Astrocyte of the spinal cord (primary cell): ENCODE results near the gene CBY1.
A peak's percentile ranks its signal among the peaks of the same experiment; 100 is the strongest.

Experiments
- DNase-seq: peaks from one replicate; pipeline ENCODE4 v3.0.0; 2011; ENCODE audit warnings: low read depth, low spot score
- H3K4me3 ChIP-seq: 2 replicates; pipeline ENCODE4 v1.5.1; 2011; ENCODE audit warnings: low read depth, mild to moderate bottlenecking, low read length, moderate library complexity
- CTCF ChIP-seq: IDR thresholded peaks from 2 replicates; pipeline ENCODE4 v1.5.1; 2012; ENCODE audit warnings: low read depth, mild to moderate bottlenecking, low read length, inconsistent platforms
- in situ Hi-C: cut with HindIII; loops from 2 replicates; pipeline ENCODE4 v1.10.0; 2017; ENCODE audit warnings: low sequenced_read_pairs

CBY1 gene

GRCh38 chr22:38700270-38700788, 43.9 kb downstream of the CBY1 start:
- peak; percentile 33 for DNase-seq
- H3K4me3 ChIP-seq = peak overlapping the region; percentile 79
- in situ Hi-C loops = no loop called here
- no peak for TF ChIP-seq CTCF

DNA sequence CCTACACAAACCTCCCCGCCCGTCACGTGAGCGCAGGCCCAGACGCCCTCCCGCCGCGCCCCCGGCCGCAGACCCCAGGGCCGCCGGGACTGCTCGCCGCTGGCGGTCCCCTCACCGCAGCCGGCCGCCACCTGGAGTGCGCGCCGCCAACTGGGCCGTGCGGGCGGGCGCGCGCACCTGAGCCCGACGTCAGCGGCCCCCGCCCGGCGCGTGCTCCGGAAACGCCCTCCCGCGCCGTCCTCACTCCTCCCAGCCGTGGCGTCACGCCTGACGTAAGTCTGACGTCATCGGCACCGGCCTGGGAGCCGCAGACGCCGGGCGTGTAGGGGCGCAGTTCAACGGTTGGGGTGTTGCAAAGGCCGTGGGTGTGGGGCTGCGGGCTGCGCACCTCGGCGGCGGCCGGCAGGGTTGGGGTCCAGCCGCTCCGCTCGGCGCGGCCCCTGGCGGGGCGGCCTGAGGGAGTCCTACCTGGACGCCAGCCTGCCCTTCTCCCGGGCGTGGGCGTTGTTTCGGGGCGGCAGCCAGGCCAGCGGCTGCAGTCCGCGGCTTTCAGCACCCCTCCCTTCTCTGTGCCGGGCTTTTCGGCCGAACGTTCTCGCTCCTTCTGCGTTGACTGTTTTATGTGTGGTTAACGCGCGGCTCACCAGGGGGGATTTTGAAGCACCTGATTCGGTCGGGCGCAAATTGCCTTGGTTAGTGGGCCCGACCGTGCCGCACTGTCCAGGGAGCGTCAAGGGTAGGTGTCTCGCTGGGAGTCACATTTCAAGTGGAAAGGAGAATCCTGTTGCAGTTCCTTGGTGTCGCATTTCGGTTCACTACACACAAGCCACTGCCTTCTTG, 44.6 kb downstream of the CBY1 start, which contains the start of gene JOSD1:
TSS of gene JOSD1 (minus strand) at position 155 of the 840 bp plus-strand sequence. CDS start 956 bp downstream, outside the sequence.
- H3K4me3 ChIP-seq = peak within 1 kb of the TSS; percentile 79
- DNase-seq = peak; percentile 94
- in situ Hi-C loops = no loop called here
- TF ChIP-seq CTCF = no peak

DNA sequence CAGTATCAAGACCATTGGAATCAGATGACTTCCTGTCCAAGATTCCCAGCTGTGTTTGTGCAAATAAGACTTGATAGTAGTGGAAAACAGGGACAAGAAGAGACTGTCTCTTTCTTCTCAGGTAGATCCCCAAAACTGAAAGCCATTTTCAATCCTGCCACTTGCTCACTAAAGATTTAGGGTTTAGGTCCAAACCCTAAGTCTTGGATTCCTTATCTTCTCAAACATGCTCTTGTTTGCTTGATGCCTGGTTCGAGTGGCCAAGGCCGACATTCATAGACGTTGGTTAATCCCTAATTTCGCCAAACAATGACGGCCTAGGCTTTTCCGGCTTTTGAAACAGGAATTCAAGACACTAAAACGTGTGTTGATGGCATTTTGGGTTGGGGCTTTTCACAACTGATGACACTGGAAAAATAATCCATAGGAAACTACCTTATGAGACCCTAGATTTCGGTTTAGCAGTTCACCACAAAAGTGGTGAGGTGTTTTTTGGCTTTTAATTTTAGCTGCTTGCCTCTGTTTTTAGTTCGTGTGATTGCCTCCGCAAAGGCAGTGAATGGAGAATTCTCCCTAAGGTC, 48.3 kb downstream of the CBY1 start:
- in situ Hi-C loops = no loop called here
- DNase-seq = no peak

GRCh38 chr22:38705235-38706100, 49.0 kb downstream of the CBY1 start, which contains the start of gene GTPBP1:
GTPBP1 (plus strand) TSS chr22:38705944; CDS start chr22:38705956, 12 bp downstream.
- H3K4me3 ChIP-seq = peak within 1 kb of the TSS; percentile 91
- in situ Hi-C loops = no loop called here
- no peak for TF ChIP-seq CTCF
- DNase-seq = peak; percentile 100

More for the DNA sequence above, 48.3 kb downstream of the CBY1 start:
- no peak for TF ChIP-seq CTCF
- peak overlapping the region; percentile 38 for H3K4me3 ChIP-seq

- peak overlapping the region; percentile 91 for H3K4me3 ChIP-seq
- peak; percentile 44 for DNase-seq
- no peak for TF ChIP-seq CTCF
- in situ Hi-C loops = no loop called here
Observed at GRCh38 chr22:38706101-38706900, 49.9 kb downstream of the CBY1 start.
